Karpas-422 (cell line): ENCODE measurements around the gene ZFAND5. TPM values are rescaled to one million over a fixed set of nuclear protein-coding genes. Genes with fewer than 3 reads are reported as not detected.

ENCODE experiments used
- DNase-seq: peaks from one replicate; pipeline ENCODE4 v3.0.0-alpha.2; 2015
- H2AFZ ChIP-seq: fragments of 200-600 bp; sonication (generic); 2 replicates; pipeline ENCODE4 v1.6.1; 2014; ENCODE audit warnings: antibody characterized with exemption, low read length, mixed read lengths
- H3K27ac ChIP-seq: fragments of 200-600 bp; sonication (generic); 2 replicates; pipeline ENCODE4 v1.5.1; 2014; ENCODE audit warnings: mild to moderate bottlenecking, low read length, moderate library complexity
- H3K27me3 ChIP-seq: fragments of 200-600 bp; sonication (generic); 2 replicates; pipeline ENCODE4 v1.6.1; 2014; ENCODE audit warnings: low read length, mixed read lengths
- H3K36me3 ChIP-seq: fragments of 200-600 bp; sonication (generic); 2 replicates; pipeline ENCODE4 v1.6.1; 2014; ENCODE audit warnings: low read length, mixed read lengths; ENCODE audit not compliant: insufficient read depth
- H3K4me1 ChIP-seq: fragments of 200-600 bp; sonication (generic); 2 replicates; pipeline ENCODE4 v1.6.1; 2014; ENCODE audit warnings: mild to moderate bottlenecking, low read length, mixed read lengths
- H3K4me2 ChIP-seq: fragments of 200-600 bp; sonication (generic); 2 replicates; pipeline ENCODE4 v1.6.1; 2014; ENCODE audit warnings: low read length, low read depth, mild to moderate bottlenecking; ENCODE audit not compliant: poor library complexity, severe bottlenecking
- H3K4me3 ChIP-seq: fragments of 200-600 bp; sonication (generic); 2 replicates; pipeline ENCODE4 v1.5.1; 2014; ENCODE audit warnings: mild to moderate bottlenecking, antibody characterized with exemption, low read length, mixed read lengths
- H3K79me2 ChIP-seq: fragments of 200-600 bp; sonication (generic); 2 replicates; pipeline ENCODE4 v1.6.1; 2014; ENCODE audit warnings: mild to moderate bottlenecking, low read length, mixed read lengths
- H3K9ac ChIP-seq: fragments of 200-600 bp; sonication (generic); 2 replicates; pipeline ENCODE4 v1.6.0; 2014; ENCODE audit warnings: low read length
- H3K9me2 ChIP-seq: fragments of 200-600 bp; sonication (generic), shearing (Covaris generic); replicated peaks from 2 replicates; pipeline ENCODE4 v1.6.0; 2014; ENCODE audit warnings: mild to moderate bottlenecking, low read length, moderate library complexity; ENCODE audit not compliant: insufficient read depth
- H3K9me3 ChIP-seq: fragments of 300-700, 200-600 bp; sonication (generic); 2 replicates; pipeline ENCODE4 v1.6.1; 2014; ENCODE audit warnings: low read length, mixed read lengths
- H4K20me1 ChIP-seq: fragments of 200-600 bp; sonication (generic); 2 replicates; pipeline ENCODE4 v1.6.1; 2014; ENCODE audit warnings: mild to moderate bottlenecking, antibody characterized with exemption, low read length, low read depth; ENCODE audit not compliant: insufficient read depth
- total RNA-seq: library from RNA; depleted of rRNA; stranded (reverse); fragments of >200 nt; shearing (Covaris generic); gene quantifications from 2 replicates; pipeline ENCODE4 v1.2.3, GENCODE V29; 2014; ENCODE audit warnings: low replicate concordance

ZFAND5 gene
- total RNA-seq, 1 experiment from 2014 or later = 46.4 TPM

DNA sequence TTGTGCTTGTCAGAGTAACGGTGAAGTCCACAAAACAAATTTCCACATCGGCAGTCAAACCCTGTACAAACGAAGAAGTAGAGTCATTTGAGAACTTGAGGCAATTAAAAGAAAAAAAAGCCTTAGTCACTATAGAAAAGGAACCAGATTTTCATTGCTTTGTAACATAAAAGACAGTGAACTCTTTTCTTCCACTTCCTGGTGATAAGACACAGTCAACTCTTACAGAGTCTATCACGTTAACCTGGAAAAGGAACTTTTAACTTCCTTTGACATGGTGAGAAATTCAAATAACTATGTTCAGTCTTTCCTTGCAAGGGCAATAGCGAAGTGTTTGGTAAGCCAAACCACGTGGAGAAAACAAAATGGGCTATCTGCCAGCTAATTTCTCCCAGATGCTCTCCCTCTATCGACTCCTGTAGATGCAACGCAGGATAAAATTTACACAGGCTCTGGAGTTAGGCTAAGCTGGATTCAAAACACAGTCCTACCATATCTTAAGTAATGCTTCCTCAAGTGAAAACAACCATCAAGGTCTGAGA lies 8.9 kb downstream of the ZFAND5 start:
- Histone ChIP-seq H3K27me3 (no peaks in the 10 kb centered on the region), H3K9me2 (no peaks in the 10 kb centered on the region), H3K36me3 (peaks cover 64% of the 10 kb centered on the region), H3K4me1 (no peaks in the 10 kb centered on the region), H2AFZ (no peak overlapping the region), H3K9me3 (no peaks in the 10 kb centered on the region), H3K27ac (no peak overlapping the region), H3K4me3 (no peak overlapping the region), H4K20me1 (peaks cover 34% of the 10 kb centered on the region), H3K79me2 (peaks cover 37% of the 10 kb centered on the region), H3K9ac (no peak overlapping the region), H3K4me2 (no peak overlapping the region)
- DNase-seq = no peak

DNA sequence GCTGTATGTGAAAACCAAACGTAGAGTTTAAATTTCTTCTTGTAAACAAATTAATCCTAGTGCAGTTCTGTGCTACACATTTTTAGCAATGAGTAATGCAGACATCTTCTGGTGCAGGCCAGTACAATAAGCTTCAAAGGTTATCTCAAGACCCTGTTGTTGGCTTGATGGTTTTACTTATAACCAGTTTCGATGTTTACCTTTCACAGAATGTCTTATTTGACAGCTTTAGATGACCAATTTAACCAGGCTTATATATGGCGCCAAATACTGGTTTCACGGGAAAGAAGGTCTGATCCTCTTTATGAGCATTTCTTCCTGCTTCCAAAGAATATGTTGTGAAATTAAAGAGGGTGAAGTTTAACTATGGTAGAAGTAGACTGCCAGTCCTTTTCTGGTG lies 9.9 kb downstream of the ZFAND5 start:
- no peak for DNase-seq
- Histone ChIP-seq H3K79me2 (peaks cover 28% of the 10 kb centered on the region), H2AFZ (no peak overlapping the region), H3K9me2 (no peaks in the 10 kb centered on the region), H4K20me1 (peaks cover 25% of the 10 kb centered on the region), H3K27ac (no peak overlapping the region), H3K9me3 (no peaks in the 10 kb centered on the region), H3K4me1 (no peaks in the 10 kb centered on the region), H3K27me3 (no peaks in the 10 kb centered on the region), H3K9ac (no peak overlapping the region), H3K36me3 (peaks cover 54% of the 10 kb centered on the region), H3K4me3 (no peak overlapping the region), H3K4me2 (no peak overlapping the region)

- H3K36me3 ChIP-seq = peaks cover 50% of the 10 kb centered on the region
Observed at GRCh38 chr9:72354704-72355103, 10.3 kb downstream of the ZFAND5 start.

GRCh38 chr9:72353455-72354116 lies 11.4 kb downstream of the ZFAND5 start:
- peaks cover 22% of the 10 kb centered on the region for H4K20me1 ChIP-seq
- peaks cover 39% of the 10 kb centered on the region for H3K36me3 ChIP-seq

More at GRCh38 chr9:72354704-72355103, 10.3 kb downstream of the ZFAND5 start:
- Histone ChIP-seq H4K20me1 (peaks cover 24% of the 10 kb centered on the region), H2AFZ (no peak overlapping the region), H3K27me3 (no peaks in the 10 kb centered on the region), H3K4me1 (no peaks in the 10 kb centered on the region), H3K4me2 (no peak overlapping the region), H3K9me2 (no peaks in the 10 kb centered on the region), H3K4me3 (no peak overlapping the region), H3K27ac (no peak overlapping the region), H3K79me2 (peaks cover 23% of the 10 kb centered on the region), H3K9me3 (no peaks in the 10 kb centered on the region), H3K9ac (no peak overlapping the region)
- DNase-seq = no peak

DNA sequence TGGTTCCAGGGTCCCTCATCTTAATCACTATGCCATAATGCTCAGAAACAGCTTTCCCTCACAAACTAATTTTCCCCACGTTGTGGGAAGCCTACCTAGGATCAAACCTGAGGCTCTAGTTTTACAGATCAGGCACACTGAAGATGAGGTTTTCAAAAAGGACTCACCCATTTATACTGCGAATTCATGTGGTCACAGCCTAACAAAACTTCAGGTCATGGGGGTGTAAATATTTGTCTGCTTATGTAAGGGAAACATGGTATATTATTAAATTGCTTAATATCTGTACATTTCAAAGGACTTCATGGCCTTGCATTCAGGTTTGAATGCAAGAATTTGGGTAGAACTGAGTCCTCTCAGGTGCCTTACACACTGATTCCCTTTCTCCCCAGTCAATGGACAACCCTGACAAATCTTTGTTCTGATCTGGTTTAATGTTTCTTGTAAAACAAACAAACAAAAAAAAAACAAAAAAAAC lies 12.1 kb downstream of the ZFAND5 start:
- DNase-seq = no peak
- H3K9me3 ChIP-seq = no peaks in the 10 kb centered on the region
- peaks cover 6% of the 10 kb centered on the region for H3K79me2 ChIP-seq
- H2AFZ ChIP-seq = no peak overlapping the region
- peaks cover 33% of the 10 kb centered on the region for H3K36me3 ChIP-seq
- no peak overlapping the region for H3K4me2 ChIP-seq
- H3K4me3 ChIP-seq = no peak overlapping the region
- H3K27me3 ChIP-seq = no peaks in the 10 kb centered on the region
- H3K9me2 ChIP-seq = no peaks in the 10 kb centered on the region
- no peak overlapping the region for H3K9ac ChIP-seq
- H3K27ac ChIP-seq = no peak overlapping the region
- no peaks in the 10 kb centered on the region for H3K4me1 ChIP-seq
- H4K20me1 ChIP-seq = peaks cover 16% of the 10 kb centered on the region

More at GRCh38 chr9:72353455-72354116, 11.4 kb downstream of the ZFAND5 start:
- DNase-seq = no peak
- H3K9me2 ChIP-seq = no peaks in the 10 kb centered on the region
- no peaks in the 10 kb centered on the region for H3K9me3 ChIP-seq
- H3K9ac ChIP-seq = no peak overlapping the region
- no peaks in the 10 kb centered on the region for H3K27me3 ChIP-seq
- peaks cover 12% of the 10 kb centered on the region for H3K79me2 ChIP-seq
- H2AFZ ChIP-seq = no peak overlapping the region
- no peak overlapping the region for H3K4me3 ChIP-seq
- H3K4me2 ChIP-seq = no peak overlapping the region
- H3K27ac ChIP-seq = no peak overlapping the region
- H3K4me1 ChIP-seq = no peaks in the 10 kb centered on the region

DNA sequence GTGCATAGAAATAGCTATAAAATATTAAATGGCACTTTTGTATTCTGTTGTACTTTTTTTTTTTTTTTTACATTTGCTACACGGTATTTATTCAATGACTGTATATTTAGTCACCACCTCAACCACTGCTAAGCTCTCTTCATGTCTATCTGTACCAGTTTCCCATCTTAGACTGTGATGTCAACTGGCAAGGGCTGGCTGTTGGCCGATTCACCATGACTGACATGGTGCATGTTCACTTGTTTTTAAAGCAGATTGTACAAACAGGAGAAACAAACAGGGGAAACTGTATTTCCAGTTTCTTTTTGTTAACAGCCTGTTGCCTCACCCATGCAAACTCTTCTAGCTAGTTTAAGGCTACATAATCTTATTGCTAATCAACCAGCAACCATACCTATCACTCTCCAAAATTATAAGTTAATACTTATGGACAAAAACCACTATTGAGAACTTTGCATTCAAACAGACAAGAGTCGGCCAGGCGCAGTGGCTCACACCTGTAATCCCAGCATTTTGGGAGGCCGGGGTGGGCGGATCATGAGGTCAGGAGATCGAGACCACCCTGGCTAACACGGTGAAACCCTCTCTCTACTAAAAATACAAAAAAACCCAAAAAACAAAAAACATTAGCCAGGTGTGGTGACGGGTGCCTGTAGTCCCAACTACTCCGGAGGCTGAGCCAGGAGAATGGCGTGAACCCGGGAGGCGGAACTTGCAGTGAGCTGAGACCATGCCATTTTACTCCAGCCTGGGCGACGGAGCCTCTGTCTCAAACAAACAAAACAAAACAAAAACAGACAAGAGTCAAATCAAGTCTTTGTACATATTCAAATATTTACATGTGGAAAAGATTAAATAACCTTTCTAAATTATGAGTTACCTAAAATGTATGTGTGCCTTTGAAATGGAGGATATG lies 13.2 kb downstream of the ZFAND5 start:
- H4K20me1 ChIP-seq = peaks cover 6% of the 10 kb centered on the region
- H3K9me3 ChIP-seq = no peaks in the 10 kb centered on the region
- no peak overlapping the region for H3K4me3 ChIP-seq
- no peaks in the 10 kb centered on the region for H3K79me2 ChIP-seq
- H3K9ac ChIP-seq = no peak overlapping the region
- no peaks in the 10 kb centered on the region for H3K27me3 ChIP-seq
- no peak overlapping the region for H3K4me2 ChIP-seq
- no peak for DNase-seq
- H3K27ac ChIP-seq = no peak overlapping the region
- peaks cover 21% of the 10 kb centered on the region for H3K36me3 ChIP-seq
- H3K9me2 ChIP-seq = no peaks in the 10 kb centered on the region
- H3K4me1 ChIP-seq = no peaks in the 10 kb centered on the region
- H2AFZ ChIP-seq = no peak overlapping the region

GRCh38 chr9:72349911-72350310 lies 15.1 kb downstream of the ZFAND5 start:
- peaks cover 2% of the 10 kb centered on the region for H4K20me1 ChIP-seq
- H3K27me3 ChIP-seq = no peaks in the 10 kb centered on the region
- no peak overlapping the region for H3K4me2 ChIP-seq
- H3K9ac ChIP-seq = no peak overlapping the region
- H3K9me2 ChIP-seq = no peaks in the 10 kb centered on the region
- H3K36me3 ChIP-seq = peaks cover 3% of the 10 kb centered on the region; the same call in 1 of the 2 replicates
- H3K79me2 ChIP-seq = no peaks in the 10 kb centered on the region
- no peak overlapping the region for H2AFZ ChIP-seq
- no peaks in the 10 kb centered on the region for H3K4me1 ChIP-seq
- no peak overlapping the region for H3K27ac ChIP-seq
- no peak for DNase-seq
- H3K9me3 ChIP-seq = no peaks in the 10 kb centered on the region
- H3K4me3 ChIP-seq = no peak overlapping the region

DNA sequence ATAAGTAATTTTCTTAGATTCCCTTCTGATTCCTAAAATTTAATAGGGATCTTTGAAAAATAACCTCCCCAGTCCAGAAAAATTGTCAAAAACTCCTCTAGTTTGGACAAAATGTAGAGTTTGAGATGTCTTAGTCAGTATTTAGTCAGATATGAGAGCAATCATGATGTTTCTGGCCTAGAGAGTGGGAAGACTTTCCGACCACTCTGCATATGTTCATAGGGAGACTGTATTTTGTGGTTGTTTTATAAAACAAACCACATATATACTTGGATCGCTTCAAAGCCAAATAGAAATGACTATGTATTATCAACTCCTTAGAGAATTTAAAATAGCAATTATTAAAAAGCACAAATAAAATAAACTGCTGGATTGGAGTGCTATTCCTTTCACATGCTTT lies 15.8 kb downstream of the ZFAND5 start:
- Histone ChIP-seq H3K9me3 (no peaks in the 10 kb centered on the region), H3K4me1 (no peaks in the 10 kb centered on the region), H3K9ac (no peak overlapping the region), H3K4me2 (no peak overlapping the region), H3K27ac (no peak overlapping the region), H3K27me3 (no peaks in the 10 kb centered on the region), H3K36me3 (no peaks in the 10 kb centered on the region), H4K20me1 (no peaks in the 10 kb centered on the region; the same call in 1 of the 2 replicates), H3K9me2 (no peaks in the 10 kb centered on the region), H3K79me2 (no peaks in the 10 kb centered on the region), H3K4me3 (no peak overlapping the region), H2AFZ (no peak overlapping the region)
- no peak for DNase-seq
